ENCODE results near the gene USP47. TPM values are rescaled to one million over a fixed set of nuclear protein-coding genes. Genes with fewer than 3 reads are reported as not detected.
A peak's percentile ranks its signal among the peaks of the same experiment; 100 is the strongest.

Gene USP47
- total and polyA plus RNA-seq, 2 experiments from 2014 or later = 35.9 to 58.8 TPM

GRCh38 chr11:11856638-11857037 is 14.9 kb downstream of the USP47 start:
- H3K4me1 ChIP-seq (ENCODE audit: insufficient read depth) = peaks cover 42% of the 10 kb centered on the region
- no peaks in the 10 kb centered on the region for H3K36me3 ChIP-seq (ENCODE audit: low read depth)
- H2AFZ ChIP-seq = no peak overlapping the region
- H3K27ac ChIP-seq = no peak overlapping the region
- TF ChIP-seq EZH2phosphoT487 (IDR thresholded peaks at IDR 0.05; ENCODE audit: insufficient read depth, low read depth) = no peak
- TF ChIP-seq EZH2 (IDR thresholded peaks at IDR 0.05; ENCODE audit: insufficient read depth, poor library complexity, severe bottlenecking) = no peak
- peak overlapping the region; percentile 4 for H3K4me2 ChIP-seq (ENCODE audit: unreplicated experiment)
- DNase-seq = peak; percentile 22
- in situ Hi-C loops (cut with MboI) = no loop called here
- H3K79me2 ChIP-seq (ENCODE audit: insufficient read depth) = peaks cover 100% of the 10 kb centered on the region
- no peak overlapping the region for H3K4me3 ChIP-seq
- no peaks in the 10 kb centered on the region for H3F3A ChIP-seq (ENCODE audit: insufficient read depth)
- H4K20me1 ChIP-seq (ENCODE audit: insufficient read depth) = peaks cover 30% of the 10 kb centered on the region; the same call in 1 of the 2 replicates
- no peaks in the 10 kb centered on the region for H3K9me2 ChIP-seq (ENCODE audit: insufficient read depth)
- no peak overlapping the region for H3K9ac ChIP-seq
- no peaks in the 10 kb centered on the region for H3K9me3 ChIP-seq (ENCODE audit: low read depth)
- H3K27me3 ChIP-seq (replicated peaks; ENCODE audit: insufficient read depth) = no peaks in the 10 kb centered on the region
- 88 to 100% methylated on average over 1 of the region's 1 CpG for WGBS, 2 experiments (ENCODE audit: low coverage in 1 of 2, low lambda C conversion rate in 2 of 2, missing lambda C conversion rate in 2 of 2)

DNA sequence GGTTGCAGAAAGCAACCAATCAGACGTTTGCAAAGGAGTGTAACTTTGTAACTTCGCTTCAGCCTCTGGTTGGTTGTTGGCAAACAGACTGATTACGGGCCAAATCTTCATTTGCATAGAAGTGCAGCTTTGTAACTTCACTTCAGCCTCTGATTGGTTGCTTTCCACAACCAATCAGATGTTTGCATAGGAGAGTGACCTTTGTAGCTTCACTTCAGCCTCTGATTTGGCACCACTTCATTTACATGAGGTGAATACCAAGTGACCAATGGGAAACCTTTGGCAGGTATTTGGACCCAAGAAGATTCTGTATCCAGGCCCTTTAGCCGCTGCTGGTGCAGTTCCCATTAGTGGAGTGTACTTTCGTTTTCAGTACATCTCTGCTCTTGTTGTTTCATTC is 16.0 kb downstream of the USP47 start:
- Histone ChIP-seq H3K4me2 (ENCODE audit: unreplicated experiment) (no peak overlapping the region), H3K27ac (no peak overlapping the region), H3K9ac (no peak overlapping the region), H3K36me3 (ENCODE audit: low read depth) (no peaks in the 10 kb centered on the region), H3F3A (ENCODE audit: insufficient read depth) (peaks cover 8% of the 10 kb centered on the region; the same call in 1 of the 2 replicates), H3K79me2 (ENCODE audit: insufficient read depth) (peaks cover 100% of the 10 kb centered on the region), H4K20me1 (ENCODE audit: insufficient read depth) (peaks cover 28% of the 10 kb centered on the region; the same call in 1 of the 2 replicates), H2AFZ (no peak overlapping the region), H3K9me2 (ENCODE audit: insufficient read depth) (no peaks in the 10 kb centered on the region), H3K9me3 (ENCODE audit: low read depth) (no peaks in the 10 kb centered on the region), H3K27me3 (replicated peaks; ENCODE audit: insufficient read depth) (no peaks in the 10 kb centered on the region), H3K4me1 (ENCODE audit: insufficient read depth) (peaks cover 38% of the 10 kb centered on the region), H3K4me3 (no peak overlapping the region)
- in situ Hi-C loops (cut with MboI) = no loop called here
- TF ChIP-seq EZH2 (IDR thresholded peaks at IDR 0.05; ENCODE audit: insufficient read depth, poor library complexity, severe bottlenecking) (no peak), EZH2phosphoT487 (IDR thresholded peaks at IDR 0.05; ENCODE audit: insufficient read depth, low read depth) (no peak)
- WGBS, 2 experiments (ENCODE audit: low coverage in 1 of 2, low lambda C conversion rate in 2 of 2, missing lambda C conversion rate in 2 of 2) = 93 to 97% methylated on average over 5 of the region's 5 CpGs
- no peak for DNase-seq

- H4K20me1 ChIP-seq (ENCODE audit: insufficient read depth) = peaks cover 28% of the 10 kb centered on the region; the same call in 1 of the 2 replicates
- in situ Hi-C loops (cut with MboI) = no loop called here
These were observed 16.9 kb downstream of the USP47 start for GRCh38 chr11:11858676-11859075.

DNA sequence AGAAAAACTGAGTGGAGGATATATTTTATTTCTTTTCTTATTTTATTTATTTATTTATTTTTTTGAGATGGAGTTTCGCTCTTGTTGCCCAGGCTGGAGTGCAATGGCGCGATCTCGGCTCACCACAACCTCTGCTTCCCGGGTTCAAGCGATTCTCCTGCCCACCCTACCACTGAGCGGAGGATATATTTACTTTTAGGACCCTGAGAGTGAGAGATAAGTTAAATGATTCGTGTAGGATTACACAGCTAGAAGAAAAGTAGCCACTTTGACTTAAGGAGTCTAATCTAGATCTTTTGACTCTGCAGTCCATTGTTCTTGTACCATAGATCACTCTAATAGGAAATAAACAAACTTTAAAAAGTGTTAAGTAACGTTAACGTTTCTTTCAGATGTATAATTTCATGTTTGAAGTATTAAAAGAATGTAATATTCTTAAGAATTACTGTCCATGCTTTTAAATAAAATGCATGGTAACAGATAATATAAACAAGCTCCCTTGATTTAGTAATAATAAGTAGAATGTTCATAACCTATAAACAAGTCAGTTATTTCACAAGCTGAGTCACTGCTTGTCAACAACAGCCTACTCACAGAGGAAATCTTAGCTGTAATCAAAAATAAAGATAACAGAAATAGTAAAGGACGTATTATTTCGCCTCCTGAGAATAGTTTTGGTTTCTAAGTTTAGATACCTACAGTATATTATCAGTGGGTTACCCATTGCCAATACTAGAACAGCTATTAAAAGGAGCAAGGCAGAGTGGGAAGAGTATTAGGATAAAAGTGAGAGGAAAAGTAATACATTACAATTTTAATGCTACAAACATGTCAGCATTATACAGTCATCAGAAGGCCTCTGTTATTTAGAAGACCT is 18.6 kb downstream of the USP47 start:
- Histone ChIP-seq H3F3A (ENCODE audit: insufficient read depth) (peaks cover 12% of the 10 kb centered on the region; the same call in 1 of the 2 replicates), H3K79me2 (ENCODE audit: insufficient read depth) (peaks cover 100% of the 10 kb centered on the region), H3K4me1 (ENCODE audit: insufficient read depth) (peaks cover 28% of the 10 kb centered on the region), H3K36me3 (ENCODE audit: low read depth) (no peaks in the 10 kb centered on the region), H3K4me2 (ENCODE audit: unreplicated experiment) (peak overlapping the region; percentile 1), H3K9ac (no peak overlapping the region), H3K27ac (no peak overlapping the region; the same call in 1 of the 2 replicates), H3K9me2 (ENCODE audit: insufficient read depth) (no peaks in the 10 kb centered on the region), H3K27me3 (replicated peaks; ENCODE audit: insufficient read depth) (no peaks in the 10 kb centered on the region), H3K9me3 (ENCODE audit: low read depth) (no peaks in the 10 kb centered on the region), H2AFZ (no peak overlapping the region), H4K20me1 (ENCODE audit: insufficient read depth) (peaks cover 31% of the 10 kb centered on the region; the same call in 1 of the 2 replicates), H3K4me3 (no peak overlapping the region)
- in situ Hi-C loops (cut with MboI) = no loop called here
- DNase-seq = peak; percentile 47
- TF ChIP-seq EZH2phosphoT487 (IDR thresholded peaks at IDR 0.05; ENCODE audit: insufficient read depth, low read depth) = no peak
- no peak for TF ChIP-seq EZH2 (IDR thresholded peaks at IDR 0.05; ENCODE audit: insufficient read depth, poor library complexity, severe bottlenecking)
- WGBS, 2 experiments (ENCODE audit: low coverage in 1 of 2, low lambda C conversion rate in 2 of 2, missing lambda C conversion rate in 2 of 2) = 77 to 78% methylated on average over 12 of the region's 12 CpGs

More at GRCh38 chr11:11858676-11859075, 16.9 kb downstream of the USP47 start:
- Histone ChIP-seq H3K36me3 (ENCODE audit: low read depth) (no peaks in the 10 kb centered on the region), H3K79me2 (ENCODE audit: insufficient read depth) (peaks cover 100% of the 10 kb centered on the region), H3K4me3 (no peak overlapping the region), H2AFZ (no peak overlapping the region), H3K27ac (no peak overlapping the region), H3F3A (ENCODE audit: insufficient read depth) (peaks cover 12% of the 10 kb centered on the region; the same call in 1 of the 2 replicates), H3K4me1 (ENCODE audit: insufficient read depth) (peaks cover 29% of the 10 kb centered on the region), H3K9me3 (ENCODE audit: low read depth) (no peaks in the 10 kb centered on the region), H3K9ac (no peak overlapping the region), H3K27me3 (replicated peaks; ENCODE audit: insufficient read depth) (no peaks in the 10 kb centered on the region), H3K9me2 (ENCODE audit: insufficient read depth) (no peaks in the 10 kb centered on the region), H3K4me2 (ENCODE audit: unreplicated experiment) (no peak overlapping the region)
- TF ChIP-seq EZH2 (IDR thresholded peaks at IDR 0.05; ENCODE audit: insufficient read depth, poor library complexity, severe bottlenecking) (no peak), EZH2phosphoT487 (IDR thresholded peaks at IDR 0.05; ENCODE audit: insufficient read depth, low read depth) (no peak)
- DNase-seq = no peak
- 94 to 100% methylated on average over 1 of the region's 1 CpG for WGBS, 2 experiments (ENCODE audit: low coverage in 1 of 2, low lambda C conversion rate in 2 of 2, missing lambda C conversion rate in 2 of 2)

All from GM23248 (cell line).